Prostate gland (tissue), 2 donors: ENCODE data around the gene ATE1.
"Not testable (repeated sequence)": the region's sequence is repeated elsewhere in the genome, so short reads cannot be mapped to it uniquely, and the experiment has no call there.

Experiments
- POLR2AphosphoS5 ChIP-seq: sonication (generic); formaldehyde crosslinking; IDR thresholded peaks from one replicate; pipeline ENCODE4 v1.6.1; 2017; ENCODE audit warnings: antibody characterized with exemption
- TF ChIP-seq, protein P1 (sequence below), 4 experiments: fragments of 200-600 bp in 2 of 4; fragments of 450-650 bp in 2 of 4; sonication (generic) in 2 of 4; IDR thresholded peaks; 1 replicate in 3 of 4; 2 replicates in 1 of 4; pipeline ENCODE4 v1.5.1; 2016 to 2019; ENCODE audit warnings: antibody characterized with exemption in 4 of 4, mild to moderate bottlenecking in 2 of 4, moderate library complexity in 2 of 4

DNA sequence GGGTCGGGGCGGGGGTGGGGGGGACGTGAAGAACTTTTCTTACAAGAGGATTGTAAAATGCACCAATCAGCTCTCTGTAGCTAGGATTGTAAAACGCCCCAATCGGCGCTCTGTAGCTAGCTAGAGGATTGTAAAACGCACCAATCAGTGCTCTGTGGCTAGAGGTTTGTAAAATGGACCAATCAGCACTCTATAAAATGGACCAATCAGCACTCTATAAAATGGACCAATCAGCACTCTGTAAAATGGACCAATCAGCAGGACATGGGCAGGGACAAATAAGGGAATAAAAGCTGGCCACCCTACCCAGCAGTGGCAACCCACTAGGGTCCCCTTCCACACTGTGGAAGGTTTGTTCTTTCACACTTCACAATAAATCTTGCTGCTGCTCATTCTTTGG, 9.0 kb downstream of the ATE1 start:
- not testable (repeated sequence) for TF ChIP-seq POLR2AphosphoS5
- TF ChIP-seq, protein P1, sequence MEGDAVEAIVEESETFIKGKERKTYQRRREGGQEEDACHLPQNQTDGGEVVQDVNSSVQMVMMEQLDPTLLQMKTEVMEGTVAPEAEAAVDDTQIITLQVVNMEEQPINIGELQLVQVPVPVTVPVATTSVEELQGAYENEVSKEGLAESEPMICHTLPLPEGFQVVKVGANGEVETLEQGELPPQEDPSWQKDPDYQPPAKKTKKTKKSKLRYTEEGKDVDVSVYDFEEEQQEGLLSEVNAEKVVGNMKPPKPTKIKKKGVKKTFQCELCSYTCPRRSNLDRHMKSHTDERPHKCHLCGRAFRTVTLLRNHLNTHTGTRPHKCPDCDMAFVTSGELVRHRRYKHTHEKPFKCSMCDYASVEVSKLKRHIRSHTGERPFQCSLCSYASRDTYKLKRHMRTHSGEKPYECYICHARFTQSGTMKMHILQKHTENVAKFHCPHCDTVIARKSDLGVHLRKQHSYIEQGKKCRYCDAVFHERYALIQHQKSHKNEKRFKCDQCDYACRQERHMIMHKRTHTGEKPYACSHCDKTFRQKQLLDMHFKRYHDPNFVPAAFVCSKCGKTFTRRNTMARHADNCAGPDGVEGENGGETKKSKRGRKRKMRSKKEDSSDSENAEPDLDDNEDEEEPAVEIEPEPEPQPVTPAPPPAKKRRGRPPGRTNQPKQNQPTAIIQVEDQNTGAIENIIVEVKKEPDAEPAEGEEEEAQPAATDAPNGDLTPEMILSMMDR (IDR thresholded peaks at IDR 0.05): not testable (repeated sequence)
